Omental fat pad (tissue), 4 donors: ENCODE measurements around the gene LRFN5. TPM values are rescaled to one million over a fixed set of nuclear protein-coding genes. Genes with fewer than 3 reads are reported as not detected.

Experiments used
- ATAC-seq: fragments of 150-250 bp; one replicate; pipeline ENCODE4 v1.9.1; 2016; ENCODE audit warnings: mild to moderate bottlenecking, moderate library complexity; ENCODE audit not compliant: low FRiP score
- DNase-seq: peaks from one replicate; pipeline ENCODE4 v3.0.0-alpha.2; 2019; ENCODE audit warnings: low spot score
- CTCF ChIP-seq, 3 donors: fragments of 450-650 bp; IDR thresholded peaks; one replicate each; pipeline ENCODE4 v1.5.1; 2016 to 2017; ENCODE audit warnings: antibody characterized with exemption in 3 of 3, mild to moderate bottlenecking in 3 of 3, moderate library complexity in 2 of 3
- total RNA-seq, 4 donors: library from RNA; depleted of rRNA; stranded (reverse); fragments of >200 nt; gene quantifications; one replicate each; pipeline ENCODE4 v1.1.0, GENCODE V29; 2016

LRFN5 gene
- total RNA-seq, 4 donors from 2014 or later, result 2.4 to 7.3 (median 6.0) TPM

DNA sequence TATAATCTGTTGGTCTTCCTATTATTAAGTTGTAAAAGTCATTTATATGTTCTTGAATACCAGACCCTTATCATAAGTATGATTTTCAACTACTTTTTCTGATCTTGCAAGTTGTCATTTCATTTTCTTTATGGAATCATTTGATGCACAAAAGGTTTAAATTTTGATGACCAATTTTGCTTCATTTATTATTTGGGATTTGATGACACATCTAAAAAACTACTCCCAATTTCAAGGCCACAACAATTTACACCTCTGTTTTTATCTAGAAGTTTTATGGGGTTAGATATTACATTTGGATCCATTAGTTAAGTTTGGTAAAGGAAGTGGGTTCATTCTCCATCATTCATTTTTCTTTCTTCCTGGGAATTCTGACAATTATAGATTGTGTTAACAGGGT lies 259.2 kb downstream of the LRFN5 start:
- no peak for TF ChIP-seq CTCF (IDR thresholded peaks at IDR 0.05)
- DNase-seq, result no peak
- ATAC-seq, result no peak

- no peak for TF ChIP-seq CTCF (IDR thresholded peaks at IDR 0.05)
- DNase-seq, result no peak
- no peak for ATAC-seq
Observed at GRCh38 chr14:41868396-41868795, 261.7 kb downstream of the LRFN5 start.

DNA sequence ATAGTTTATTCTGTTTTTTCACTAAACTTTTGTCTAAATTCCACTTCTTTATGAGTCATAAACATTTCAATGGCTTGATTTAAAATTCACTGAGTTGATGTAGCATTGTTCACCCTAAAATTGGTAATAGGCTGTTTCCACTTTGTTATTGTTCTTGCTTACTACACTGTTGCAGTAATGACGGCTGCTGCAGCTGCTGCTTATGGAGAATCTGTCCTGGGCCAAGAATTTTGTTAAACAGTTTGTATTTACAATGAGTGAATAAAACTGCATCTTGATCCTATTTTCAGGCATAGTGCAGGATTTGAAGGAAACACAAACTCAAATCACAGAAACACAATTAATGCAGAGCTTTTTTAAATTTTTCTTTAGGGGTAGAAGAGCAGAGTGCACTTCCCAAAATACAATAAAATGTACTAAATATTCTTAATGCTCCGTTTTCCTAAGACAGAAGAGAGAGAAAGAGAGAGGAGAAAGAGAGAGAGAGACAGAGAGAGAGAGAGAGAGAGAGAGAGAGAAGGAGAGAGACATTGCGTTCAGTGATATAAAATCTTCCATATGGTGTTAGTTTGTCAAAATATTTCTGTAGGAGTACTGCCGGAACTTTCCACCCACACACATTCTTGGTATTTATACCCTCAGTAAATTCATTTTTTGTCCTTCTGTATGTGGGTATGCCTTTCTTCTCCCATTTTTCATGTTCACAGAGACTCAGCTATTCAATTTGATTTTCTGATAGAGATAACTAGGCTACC lies 266.4 kb downstream of the LRFN5 start:
- ATAC-seq (no peak), DNase-seq (no peak)
- no peak for TF ChIP-seq CTCF (IDR thresholded peaks at IDR 0.05)

DNA sequence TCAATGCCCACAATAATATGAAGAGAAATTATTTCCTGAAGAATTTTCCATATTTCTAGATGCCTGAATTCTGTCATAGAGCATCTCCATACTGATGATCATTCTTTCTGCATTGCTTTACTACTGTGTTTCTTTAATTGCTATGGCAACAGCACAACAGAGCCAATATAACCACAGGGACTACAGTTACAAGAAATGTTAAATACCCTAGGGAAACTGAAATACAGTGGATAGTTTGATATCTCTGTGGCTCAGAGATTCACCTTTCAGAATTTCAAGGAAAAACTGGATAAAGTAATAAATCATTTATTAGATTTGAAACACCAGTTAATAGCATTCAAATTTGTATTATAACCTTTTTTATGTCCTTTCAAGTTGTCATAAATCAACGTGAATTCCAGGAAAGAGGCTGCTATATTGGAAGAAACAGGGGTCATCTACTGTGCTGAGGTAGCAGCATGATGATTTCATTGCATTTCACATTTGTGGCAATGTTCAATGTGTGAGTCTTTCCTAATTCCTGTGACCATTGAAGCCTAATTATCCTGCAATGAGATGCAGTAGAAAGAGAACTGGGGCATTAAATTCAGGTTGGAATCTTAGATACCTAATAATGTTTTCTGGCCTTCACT lies 267.1 kb downstream of the LRFN5 start:
- no peak for ATAC-seq
- no peak for TF ChIP-seq CTCF (IDR thresholded peaks at IDR 0.05)
- no peak for DNase-seq

DNA sequence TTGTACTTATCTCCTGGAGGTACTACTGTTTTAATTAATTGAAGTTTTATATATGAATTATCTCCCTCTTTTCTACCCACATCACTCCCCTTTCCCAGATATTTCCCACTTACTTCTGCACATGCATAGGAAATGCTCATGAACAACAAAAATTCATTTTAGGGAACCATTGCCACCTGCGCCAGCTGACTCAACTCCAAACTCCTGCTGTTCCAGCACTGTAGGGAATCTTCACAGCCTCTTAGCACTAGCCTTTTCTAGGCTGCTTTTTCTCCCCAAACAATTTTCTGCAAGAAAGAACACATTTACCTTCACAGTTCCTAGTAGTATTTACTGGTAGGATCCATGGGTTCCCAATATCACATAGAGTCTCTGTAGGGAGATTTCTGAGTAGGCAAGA lies 268.4 kb downstream of the LRFN5 start:
- no peak for DNase-seq
- no peak for ATAC-seq
- no peak for TF ChIP-seq CTCF (IDR thresholded peaks at IDR 0.05)

- no peak for ATAC-seq
- TF ChIP-seq CTCF (IDR thresholded peaks at IDR 0.05), result no peak
- DNase-seq, result no peak
Observed at GRCh38 chr14:41878321-41878720, 271.6 kb downstream of the LRFN5 start.

DNA sequence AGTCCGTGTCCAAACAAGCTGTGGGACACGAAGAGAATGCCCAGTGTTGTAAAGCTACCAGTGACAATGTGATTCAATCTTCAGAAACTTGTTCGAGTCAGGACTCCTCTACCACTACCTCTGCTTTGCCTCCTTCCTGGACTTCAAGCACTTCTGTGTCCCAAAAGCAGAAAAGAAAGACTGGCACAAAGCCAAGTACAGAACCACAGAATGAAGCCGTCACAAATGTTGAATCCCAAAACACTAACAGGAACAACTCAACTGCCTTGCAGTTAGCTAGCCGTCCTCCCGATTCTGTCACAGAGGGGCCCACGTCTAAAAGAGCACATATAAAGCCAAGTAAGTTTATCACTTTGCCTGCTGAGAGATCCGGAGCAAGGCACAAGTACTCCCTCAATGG lies 284.9 kb downstream of the LRFN5 start:
- TF ChIP-seq CTCF (IDR thresholded peaks at IDR 0.05), result no peak
- ATAC-seq (no peak), DNase-seq (no peak)
